Activated naive CD8-positive, alpha-beta T cell (primary cell): ENCODE data around the gene ACOT11.
A peak's percentile ranks its signal among the peaks of the same experiment; 100 is the strongest.

Experiments used
- H3K27ac Mint-ChIP-seq: one replicate; pipeline ENCODE4 v1.8.0; 2021; ENCODE audit warnings: mixed read lengths
- H3K27me3 Mint-ChIP-seq: one replicate; pipeline ENCODE4 v1.8.0; 2021; ENCODE audit warnings: mixed read lengths
- H3K36me3 Mint-ChIP-seq: one replicate; pipeline ENCODE4 v1.8.0; 2021; ENCODE audit warnings: mixed read lengths
- H3K4me1 Mint-ChIP-seq: one replicate; pipeline ENCODE4 v1.8.0; 2021; ENCODE audit warnings: low read depth, mixed read lengths
- H3K4me3 Mint-ChIP-seq: one replicate; pipeline ENCODE4 v1.8.0; 2021; ENCODE audit warnings: mild to moderate bottlenecking, mixed read lengths
- H3K9me3 Mint-ChIP-seq: one replicate; pipeline ENCODE4 v1.8.0; 2021; ENCODE audit warnings: low read depth, mixed read lengths

Gene ACOT11

GRCh38 chr1:54546651-54547401 is 1.2 kb upstream of the ACOT11 start:
- Mint-ChIP-seq H3K9me3 (no peaks in the 10 kb centered on the region), H3K4me3 (no peak overlapping the region), H3K27me3 (no peaks in the 10 kb centered on the region), H3K36me3 (no peaks in the 10 kb centered on the region), H3K27ac (peak overlapping the region; percentile 16), H3K4me1 (peaks cover 5% of the 10 kb centered on the region)

GRCh38 chr1:54548389-54549044 is 489 bp downstream of the ACOT11 start:
- Mint-ChIP-seq H3K27ac (no peak overlapping the region), H3K27me3 (no peaks in the 10 kb centered on the region), H3K36me3 (no peaks in the 10 kb centered on the region), H3K4me3 (no peak overlapping the region), H3K9me3 (no peaks in the 10 kb centered on the region), H3K4me1 (no peaks in the 10 kb centered on the region)

GRCh38 chr1:54549181-54549924 is 1.3 kb downstream of the ACOT11 start:
- Mint-ChIP-seq H3K27me3 (no peaks in the 10 kb centered on the region), H3K9me3 (no peaks in the 10 kb centered on the region), H3K36me3 (no peaks in the 10 kb centered on the region), H3K4me3 (no peak overlapping the region), H3K27ac (no peak overlapping the region), H3K4me1 (no peaks in the 10 kb centered on the region)

GRCh38 chr1:54551891-54552290 is 3.9 kb downstream of the ACOT11 start:
- H3K4me1 Mint-ChIP-seq = no peaks in the 10 kb centered on the region
- no peak overlapping the region for H3K27ac Mint-ChIP-seq
- H3K27me3 Mint-ChIP-seq = no peaks in the 10 kb centered on the region
- H3K36me3 Mint-ChIP-seq = no peaks in the 10 kb centered on the region
- no peaks in the 10 kb centered on the region for H3K9me3 Mint-ChIP-seq
- H3K4me3 Mint-ChIP-seq = no peak overlapping the region

- Mint-ChIP-seq H3K27me3 (peaks cover 4% of the 10 kb centered on the region), H3K27ac (no peak overlapping the region)
These were observed 5.7 kb downstream of the ACOT11 start for GRCh38 chr1:54553602-54554313.

GRCh38 chr1:54556110-54556509 is 8.1 kb downstream of the ACOT11 start:
- Mint-ChIP-seq H3K36me3 (no peaks in the 10 kb centered on the region), H3K4me3 (no peak overlapping the region), H3K9me3 (no peaks in the 10 kb centered on the region), H3K27me3 (peaks cover 4% of the 10 kb centered on the region), H3K27ac (no peak overlapping the region), H3K4me1 (no peaks in the 10 kb centered on the region)

More at GRCh38 chr1:54553602-54554313, 5.7 kb downstream of the ACOT11 start:
- Mint-ChIP-seq H3K4me1 (no peaks in the 10 kb centered on the region), H3K36me3 (no peaks in the 10 kb centered on the region), H3K4me3 (no peak overlapping the region), H3K9me3 (no peaks in the 10 kb centered on the region)

GRCh38 chr1:54557671-54558355 is 9.8 kb downstream of the ACOT11 start:
- H3K27me3 Mint-ChIP-seq = peaks cover 4% of the 10 kb centered on the region
- no peaks in the 10 kb centered on the region for H3K9me3 Mint-ChIP-seq
- no peaks in the 10 kb centered on the region for H3K36me3 Mint-ChIP-seq
- H3K27ac Mint-ChIP-seq = no peak overlapping the region
- H3K4me1 Mint-ChIP-seq = no peaks in the 10 kb centered on the region
- no peak overlapping the region for H3K4me3 Mint-ChIP-seq

- Mint-ChIP-seq H3K27me3 (peaks cover 4% of the 10 kb centered on the region), H3K9me3 (no peaks in the 10 kb centered on the region), H3K27ac (no peak overlapping the region), H3K4me1 (no peaks in the 10 kb centered on the region), H3K36me3 (no peaks in the 10 kb centered on the region), H3K4me3 (no peak overlapping the region)
These were observed 10.5 kb downstream of the ACOT11 start for GRCh38 chr1:54558434-54559030.

GRCh38 chr1:54559111-54559548 is 11.1 kb downstream of the ACOT11 start:
- Mint-ChIP-seq H3K9me3 (no peaks in the 10 kb centered on the region), H3K4me1 (no peaks in the 10 kb centered on the region), H3K4me3 (no peak overlapping the region), H3K36me3 (no peaks in the 10 kb centered on the region), H3K27me3 (peaks cover 4% of the 10 kb centered on the region), H3K27ac (no peak overlapping the region)

GRCh38 chr1:54559771-54560231 is 11.8 kb downstream of the ACOT11 start:
- no peaks in the 10 kb centered on the region for H3K9me3 Mint-ChIP-seq
- no peaks in the 10 kb centered on the region for H3K36me3 Mint-ChIP-seq
- no peak overlapping the region for H3K27ac Mint-ChIP-seq
- no peak overlapping the region for H3K4me3 Mint-ChIP-seq
- no peaks in the 10 kb centered on the region for H3K4me1 Mint-ChIP-seq
- H3K27me3 Mint-ChIP-seq = peaks cover 4% of the 10 kb centered on the region

- Mint-ChIP-seq H3K9me3 (no peaks in the 10 kb centered on the region), H3K27me3 (no peaks in the 10 kb centered on the region), H3K4me3 (no peak overlapping the region), H3K36me3 (no peaks in the 10 kb centered on the region), H3K27ac (no peak overlapping the region), H3K4me1 (no peaks in the 10 kb centered on the region)
These were observed 16.5 kb downstream of the ACOT11 start for GRCh38 chr1:54564312-54565112.

GRCh38 chr1:54565113-54565501 is 17.1 kb downstream of the ACOT11 start:
- Mint-ChIP-seq H3K4me3 (no peak overlapping the region), H3K4me1 (no peaks in the 10 kb centered on the region), H3K36me3 (no peaks in the 10 kb centered on the region), H3K9me3 (no peaks in the 10 kb centered on the region), H3K27ac (no peak overlapping the region), H3K27me3 (no peaks in the 10 kb centered on the region)

- Mint-ChIP-seq H3K4me1 (no peaks in the 10 kb centered on the region), H3K36me3 (no peaks in the 10 kb centered on the region), H3K4me3 (no peak overlapping the region), H3K27me3 (no peaks in the 10 kb centered on the region), H3K27ac (no peak overlapping the region), H3K9me3 (no peaks in the 10 kb centered on the region)
These were observed 18.6 kb downstream of the ACOT11 start for GRCh38 chr1:54566438-54567141.
